CD4-positive, alpha-beta T cell treated with Interleukin-15 for 1 hour (primary cell): Measurements from ENCODE around the gene OR2T1.
"Not testable (repeated sequence)": the region's sequence is repeated elsewhere in the genome, so short reads cannot be mapped to it uniquely, and the experiment has no call there.

Experiments
- DNase-seq: peaks from one replicate; pipeline ENCODE4 v3.0.0-alpha.2; 2020

Gene OR2T1, protein sequence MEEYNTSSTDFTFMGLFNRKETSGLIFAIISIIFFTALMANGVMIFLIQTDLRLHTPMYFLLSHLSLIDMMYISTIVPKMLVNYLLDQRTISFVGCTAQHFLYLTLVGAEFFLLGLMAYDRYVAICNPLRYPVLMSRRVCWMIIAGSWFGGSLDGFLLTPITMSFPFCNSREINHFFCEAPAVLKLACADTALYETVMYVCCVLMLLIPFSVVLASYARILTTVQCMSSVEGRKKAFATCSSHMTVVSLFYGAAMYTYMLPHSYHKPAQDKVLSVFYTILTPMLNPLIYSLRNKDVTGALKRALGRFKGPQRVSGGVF

GRCh38 chr1:248402748-248403147 is at the start of gene OR2T1:
OR2T1 (plus strand) TSS chr1:248403048; CDS start chr1:248406148, 3,100 bp downstream.
- no peak for DNase-seq

DNA sequence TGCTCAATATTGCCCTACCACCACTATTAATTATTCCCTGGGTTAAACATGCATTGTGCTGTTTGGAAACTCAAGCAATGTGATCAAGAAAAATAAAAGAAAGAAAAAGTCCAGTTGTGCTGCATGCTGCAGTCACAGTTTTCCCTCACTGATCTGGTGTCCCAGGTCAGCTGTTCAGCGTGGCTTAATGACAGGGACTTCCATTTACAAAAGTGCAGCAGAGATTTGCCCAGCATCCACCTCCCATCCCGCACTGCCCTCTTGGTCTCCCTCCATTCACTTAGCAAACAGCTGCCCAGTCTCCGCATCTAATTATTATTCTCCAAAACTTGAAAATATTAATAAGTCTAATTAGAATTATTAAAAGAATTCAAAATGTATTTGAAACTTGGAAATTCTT is 43.4 kb upstream of the OR2T1 start:
- no peak for DNase-seq

DNA sequence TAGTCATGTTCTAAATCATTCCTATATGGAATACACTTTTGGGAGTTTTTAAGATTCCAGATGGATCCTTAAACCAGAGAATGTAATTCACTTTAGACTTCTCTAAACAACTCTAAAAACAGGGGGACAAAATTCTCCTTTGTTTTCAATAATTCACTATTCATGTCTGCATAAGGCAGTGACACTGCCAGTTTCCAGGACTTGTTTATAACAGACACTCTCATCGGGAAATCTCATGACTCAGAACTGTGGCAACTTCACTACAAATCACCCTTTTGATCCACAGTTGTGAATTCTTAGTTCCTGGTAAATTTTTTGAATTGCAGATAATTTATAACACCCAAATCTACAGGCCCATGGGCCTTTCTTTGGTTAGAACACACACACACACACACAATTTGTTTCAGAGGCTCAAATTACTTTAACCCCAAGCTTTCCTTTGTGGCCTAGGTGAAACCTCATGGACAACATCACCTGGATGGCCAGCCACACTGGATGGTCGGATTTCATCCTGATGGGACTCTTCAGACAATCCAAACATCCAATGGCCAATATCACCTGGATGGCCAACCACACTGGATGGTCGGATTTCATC is 41.6 kb upstream of the OR2T1 start, which contains the start of gene OR2T4:
Gene OR2T4 (plus strand): TSS at position 545 of the 595 bp plus-strand sequence. CDS start 0 bp downstream, at position 545.
- DNase-seq = no peak

GRCh38 chr1:248366609-248367008 is 36.2 kb upstream of the OR2T1 start:
- no peak for DNase-seq

GRCh38 chr1:248372394-248372793 is 30.5 kb upstream of the OR2T1 start:
- no peak for DNase-seq

DNA sequence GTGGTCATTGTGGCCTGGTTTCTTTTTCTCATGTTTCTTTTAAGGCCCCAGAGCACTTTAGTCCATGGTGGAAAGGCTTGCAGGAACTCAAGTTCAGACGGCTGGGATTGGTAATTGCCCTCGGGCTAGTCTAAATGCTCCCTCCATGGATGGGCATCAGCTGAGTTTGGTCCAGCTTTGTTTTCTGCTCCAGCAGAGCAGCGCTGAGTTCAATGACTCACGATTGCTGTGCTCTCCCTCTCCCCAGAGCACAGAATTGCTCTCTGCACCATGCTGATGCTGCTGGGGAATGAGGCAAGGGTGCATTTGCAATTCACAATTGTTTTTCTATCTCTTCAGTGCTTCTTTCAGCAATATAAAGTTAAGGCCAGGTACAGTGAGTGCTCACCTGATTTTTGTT is 29.1 kb upstream of the OR2T1 start:
- no peak for DNase-seq

GRCh38 chr1:248375446-248375845 is 27.4 kb upstream of the OR2T1 start, which contains the start of gene OR2T6:
OR2T6 (plus strand) TSS chr1:248375746; CDS start chr1:248387609, 11,863 bp downstream.
- no peak for DNase-seq

- DNase-seq = no peak
Measured at GRCh38 chr1:248376916-248377315, 25.9 kb upstream of the OR2T1 start.

DNA sequence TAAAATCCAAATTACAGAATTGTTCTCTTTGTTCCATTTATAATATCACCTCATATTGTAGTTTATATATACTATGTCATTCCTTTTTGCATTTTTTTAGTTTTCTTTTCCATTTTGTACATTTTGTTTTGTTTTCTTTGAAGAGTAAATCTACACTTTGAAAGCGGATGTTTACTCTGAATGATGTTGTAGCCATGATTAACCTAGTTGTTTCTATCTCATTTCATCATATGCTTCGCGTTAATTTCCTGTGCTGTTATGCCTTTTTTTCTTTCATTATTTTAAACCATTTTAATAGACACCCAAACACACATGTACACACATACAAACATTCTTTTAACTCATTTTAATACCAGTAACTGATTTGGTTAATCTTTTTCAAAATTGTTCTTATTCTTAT is 22.0 kb upstream of the OR2T1 start:
- no peak for DNase-seq

GRCh38 chr1:248388426-248388825 is 14.4 kb upstream of the OR2T1 start:
- DNase-seq = no peak

GRCh38 chr1:248393050-248393449 is 9.8 kb upstream of the OR2T1 start:
- no peak for DNase-seq

DNA sequence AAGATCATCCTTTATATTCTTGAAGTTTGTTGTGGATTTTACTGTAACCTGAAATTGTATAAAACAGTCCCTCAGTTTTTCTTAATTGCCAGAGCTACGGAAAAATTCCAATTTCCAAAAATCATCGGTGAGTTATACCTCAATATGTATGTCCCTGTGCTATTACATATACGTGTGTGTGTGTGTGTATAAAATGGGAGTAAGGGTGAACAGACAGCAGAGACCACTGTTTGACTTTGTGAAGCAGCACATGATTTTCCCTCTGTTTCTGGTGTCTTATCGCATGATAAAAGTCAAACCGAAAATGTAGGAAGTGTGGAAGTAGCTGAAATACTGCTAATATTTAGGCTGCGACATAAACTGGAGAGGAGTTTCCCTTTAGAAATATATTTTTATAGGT is 1.2 kb downstream of the OR2T1 start:
- DNase-seq = no peak

GRCh38 chr1:248406721-248407692 is 4.2 kb downstream of the OR2T1 start:
- DNase-seq = no peak

GRCh38 chr1:248416226-248416625 is 13.4 kb downstream of the OR2T1 start:
- DNase-seq = no peak

DNA sequence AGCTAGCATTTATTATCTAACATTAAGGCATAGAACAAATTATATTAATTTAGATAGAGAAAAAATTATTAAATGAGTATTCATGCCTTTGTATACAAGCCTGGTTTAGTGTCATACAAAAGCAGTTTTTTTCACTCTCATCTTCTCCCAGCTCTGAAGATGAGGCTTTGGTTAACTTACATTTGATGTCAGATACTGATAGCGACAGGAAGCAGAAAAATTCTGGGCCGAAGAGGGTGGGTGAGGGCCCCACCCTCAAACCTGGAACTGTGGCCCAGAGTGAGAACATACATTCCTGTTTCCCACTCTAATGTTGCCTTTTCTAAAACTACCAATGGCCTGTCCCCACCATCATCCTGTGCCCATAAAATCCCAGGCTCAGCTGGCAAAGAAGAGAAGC is 15.0 kb downstream of the OR2T1 start:
- DNase-seq = no peak

DNA sequence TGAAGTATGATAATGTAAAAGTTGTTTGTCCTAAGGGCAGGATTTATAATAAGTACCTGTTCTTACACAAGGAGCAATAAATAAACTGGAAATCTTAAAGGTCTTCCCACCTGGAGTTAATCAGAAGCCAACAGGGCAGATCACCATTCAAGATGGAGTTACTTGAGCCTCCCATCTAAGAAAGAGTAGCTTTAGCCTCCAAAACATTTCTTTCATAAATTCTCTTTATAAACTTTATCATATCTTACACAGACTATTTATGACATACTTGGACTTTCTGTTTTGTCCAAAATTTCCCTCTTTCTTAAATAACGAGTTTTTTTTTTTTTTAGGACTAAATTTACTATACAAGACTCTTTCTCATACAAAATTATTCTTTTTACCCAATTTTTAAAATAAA is 18.5 kb downstream of the OR2T1 start:
- DNase-seq = no peak

DNA sequence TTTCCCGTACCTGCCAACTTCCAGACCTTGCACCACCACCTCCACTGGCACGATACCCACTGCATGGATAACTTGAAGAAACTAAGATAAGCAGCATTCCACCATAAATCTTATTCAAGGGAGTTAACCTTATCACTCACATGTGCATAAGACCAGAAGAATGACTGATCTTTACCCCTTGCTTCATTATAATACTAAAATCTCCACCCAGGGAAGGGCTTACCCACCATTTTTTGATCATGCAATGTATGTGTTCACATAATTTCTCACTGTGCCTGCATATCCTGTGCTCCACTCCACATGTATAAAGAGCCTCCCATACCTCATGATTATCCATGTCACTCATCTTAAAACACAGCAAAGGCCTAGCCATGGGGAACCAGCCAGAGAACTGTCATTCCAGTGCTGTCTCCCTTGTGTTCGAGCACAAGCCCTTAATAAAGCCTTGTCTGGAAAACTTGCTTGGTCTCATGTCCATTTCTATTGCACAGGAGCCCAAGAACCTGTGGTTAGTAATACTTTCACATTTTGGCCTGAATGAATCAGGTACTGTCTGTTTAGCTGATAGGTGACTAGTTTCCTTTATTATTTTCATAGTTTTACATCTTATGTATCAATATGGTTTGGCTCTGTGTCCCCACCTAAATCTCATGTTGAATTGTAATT is 24.8 kb downstream of the OR2T1 start:
- not testable (repeated sequence) for DNase-seq

DNA sequence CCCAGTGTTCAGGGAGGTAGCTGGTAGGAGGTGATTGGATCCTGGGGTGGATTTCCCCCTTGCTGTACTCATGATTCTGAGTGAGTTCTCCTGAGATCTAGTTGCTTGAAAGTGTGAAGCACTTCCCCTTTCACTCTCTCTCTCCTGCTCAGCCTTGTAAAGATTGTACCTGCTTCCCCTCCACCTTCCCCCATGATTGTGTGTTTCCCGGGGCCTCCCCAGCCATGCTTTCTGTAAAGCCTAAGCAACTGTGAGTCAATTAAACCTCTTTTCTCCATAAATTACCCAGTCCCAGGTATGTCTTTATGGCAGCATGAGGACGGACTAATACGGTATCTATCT is 25.3 kb downstream of the OR2T1 start:
- not testable (repeated sequence) for DNase-seq

GRCh38 chr1:248431683-248432082 is 28.8 kb downstream of the OR2T1 start:
- not testable (repeated sequence) for DNase-seq

DNA sequence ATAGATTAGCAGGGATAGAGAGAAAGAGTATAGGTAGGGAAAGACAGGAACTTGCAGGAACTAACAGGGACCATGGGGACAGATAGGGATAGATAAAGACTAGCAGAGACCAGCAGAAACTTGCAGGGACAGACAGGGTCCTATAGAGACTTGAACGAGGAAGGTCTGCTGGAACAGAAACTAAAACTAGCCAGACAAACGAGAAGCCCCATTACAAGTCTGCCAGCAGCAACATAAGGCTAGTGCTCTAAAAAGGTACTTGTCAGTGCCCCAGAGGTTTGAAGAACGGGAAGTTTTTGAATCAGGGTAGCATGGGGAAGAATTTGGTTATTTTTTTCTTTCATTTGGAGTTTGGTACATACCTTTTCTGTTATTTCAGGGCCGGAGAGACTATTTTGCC is 29.4 kb downstream of the OR2T1 start:
- DNase-seq = not testable (repeated sequence)

- not testable (repeated sequence) for DNase-seq
Measured at GRCh38 chr1:248433811-248434415, 31.1 kb downstream of the OR2T1 start.

DNA sequence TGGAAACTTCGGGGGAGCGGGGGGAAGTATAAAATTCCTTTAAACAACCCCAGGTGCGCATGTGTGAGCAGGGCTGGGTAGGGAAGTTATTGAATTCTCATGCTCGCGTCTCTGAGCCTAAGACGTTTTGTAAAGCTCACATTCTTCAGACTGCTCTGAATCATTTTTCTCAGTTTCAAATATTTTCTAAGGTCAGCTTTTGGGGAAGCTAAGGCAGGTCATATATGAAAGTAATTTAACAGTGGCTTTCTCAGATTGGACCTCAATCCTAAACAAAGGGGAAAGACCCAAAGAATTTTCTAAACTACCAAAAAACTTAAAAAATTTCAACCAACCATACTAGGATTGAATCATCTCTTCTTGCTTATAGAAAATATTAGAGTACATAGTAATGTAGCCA is 32.1 kb downstream of the OR2T1 start:
- DNase-seq = not testable (repeated sequence)
